Measurements from ENCODE around the gene B4GALT3. TPM values are rescaled to one million over a fixed set of nuclear protein-coding genes. Genes with fewer than 3 reads are reported as not detected.
A peak's percentile ranks its signal among the peaks of the same experiment; 100 is the strongest.

The B4GALT3 gene
- total RNA-seq, 2 experiments from 2014 or later = 36.2 to 41.7 TPM

GRCh38 chr1:161166669-161167548, 10.4 kb downstream of the B4GALT3 start:
- intact Hi-C loops (cut with micrococcal nuclease; ENCODE audit: unreplicated experiment) = loop anchor here (1.0 kb wide), 1 partner anchor 10 kb away; the partner anchor contains the start of gene B4GALT3
- Histone ChIP-seq H2AFZ (ENCODE audit: low read length) (peak overlapping the region; percentile 74), H3K36me3 (ENCODE audit: insufficient read depth, low read length) (peaks cover 46% of the 10 kb centered on the region), H4K20me1 (ENCODE audit: insufficient read depth, low read length) (no peaks in the 10 kb centered on the region), H3K4me1 (ENCODE audit: insufficient read depth, low read length, poor library complexity, severe bottlenecking) (peaks cover 14% of the 10 kb centered on the region), H3K9me3 (ENCODE audit: low read length) (no peaks in the 10 kb centered on the region), H3K4me3 (ENCODE audit: low read depth, low read length, poor library complexity, severe bottlenecking) (peak overlapping the region; percentile 79), H3K27ac (ENCODE audit: low read depth, low read length, poor library complexity, severe bottlenecking) (peak overlapping the region; percentile 57), H3K4me2 (ENCODE audit: low read length) (peak overlapping the region; percentile 97), H3K79me2 (ENCODE audit: insufficient read depth, low read depth, low read length) (no peaks in the 10 kb centered on the region; the same call in 1 of the 2 replicates), H3K9me2 (ENCODE audit: insufficient read depth, low read length) (no peaks in the 10 kb centered on the region)
- peak; percentile 37 for DNase-seq (ENCODE audit: low spot score)
- TF ChIP-seq CTCF (conservative IDR thresholded peaks at IDR 0.05; ENCODE audit: low read length) = 0 out of 2 replicates have a peak, but pooled peaks have one; percentile 12
- no peak for TF ChIP-seq EZH2phosphoT487 (IDR thresholded peaks at IDR 0.05; ENCODE audit: borderline replicate concordance, low read depth, low read length)
- ChIA-PET POLR2A (interaction anchor here (0.6 to 3.9 kb wide), 10 partner anchors 9 to 214 kb away, joined by 3 to 23 read pairs (median 4); partner anchors contain the start of genes B4GALT3, NIT1, PFDN2 and UFC1), CTCF (ENCODE audit: unreplicated experiment) (interaction anchor here (0.7 to 2.0 kb wide), 6 partner anchors 10 to 459 kb away, joined by 3 to 10 read pairs (median 4); partner anchors contain the start of gene B4GALT3)
- BruUV-seq (replicated peaks) = TSS peak; percentile 66

GRCh38 chr1:161165742-161166668, 11.3 kb downstream of the B4GALT3 start, which contains the start of gene PPOX:
TSS of gene PPOX (plus strand) at chr1:161166426. CDS start at chr1:161166848, 422 bp downstream.
- H2AFZ ChIP-seq (ENCODE audit: low read length) = peak within 1 kb of the TSS; percentile 74
- ChIA-PET POLR2A (interaction anchor here (0.5 to 3.9 kb wide), 16 partner anchors 8 to 493 kb away, joined by 3 to 23 read pairs (median 4); partner anchors contain the start of genes B4GALT3, NIT1, PFDN2 and UFC1), CTCF (ENCODE audit: unreplicated experiment) (interaction anchor here (0.6 to 2.0 kb wide), 10 partner anchors 9 to 458 kb away, joined by 3 to 10 read pairs (median 4); partner anchors contain the start of genes APOA2 and B4GALT3)
- H3K9me2 ChIP-seq (ENCODE audit: insufficient read depth, low read length) = no peaks in the 10 kb centered on the region
- peaks cover 14% of the 10 kb centered on the region for H3K4me1 ChIP-seq (ENCODE audit: insufficient read depth, low read length, poor library complexity, severe bottlenecking)
- H3K4me3 ChIP-seq (ENCODE audit: low read depth, low read length, poor library complexity, severe bottlenecking) = peak within 1 kb of the TSS; percentile 79
- peak within 1 kb of the TSS; percentile 57 for H3K27ac ChIP-seq (ENCODE audit: low read depth, low read length, poor library complexity, severe bottlenecking)
- H3K79me2 ChIP-seq (ENCODE audit: insufficient read depth, low read depth, low read length) = no peaks in the 10 kb centered on the region; the same call in 1 of the 2 replicates
- intact Hi-C loops (cut with micrococcal nuclease; ENCODE audit: unreplicated experiment) = loop anchor here (1.0 kb wide), 1 partner anchor 11 kb away; the partner anchor contains the start of gene B4GALT3
- no peaks in the 10 kb centered on the region for H4K20me1 ChIP-seq (ENCODE audit: insufficient read depth, low read length)
- BruUV-seq (replicated peaks) = no TSS peak
- no peaks in the 10 kb centered on the region for H3K9me3 ChIP-seq (ENCODE audit: low read length)
- TF ChIP-seq CTCF (conservative IDR thresholded peaks at IDR 0.05; ENCODE audit: low read length) (peak; percentile 87), EZH2phosphoT487 (IDR thresholded peaks at IDR 0.05; ENCODE audit: borderline replicate concordance, low read depth, low read length) (no peak)
- peak within 1 kb of the TSS; percentile 97 for H3K4me2 ChIP-seq (ENCODE audit: low read length)
- peak; percentile 97 for DNase-seq (ENCODE audit: low spot score)
- peaks cover 37% of the 10 kb centered on the region for H3K36me3 ChIP-seq (ENCODE audit: insufficient read depth, low read length)

All from OCI-LY7 (cell line).